ENCODE measurements around the gene MAGI2. TPM values are rescaled to one million over a fixed set of nuclear protein-coding genes. Genes with fewer than 3 reads are reported as not detected.

Gene MAGI2
- total RNA-seq, 1 experiment from 2014 or later, result 0.52 TPM

- Mint-ChIP-seq H3K27me3 (ENCODE audit: unreplicated experiment) (no peaks in the 10 kb centered on the region), H3K9me3 (ENCODE audit: low read depth, unreplicated experiment) (no peaks in the 10 kb centered on the region), H3K4me3 (ENCODE audit: low read depth, unreplicated experiment) (peak overlapping the region; percentile 75), H3K4me1 (ENCODE audit: low read depth, unreplicated experiment) (peaks cover 9% of the 10 kb centered on the region), H3K27ac (ENCODE audit: unreplicated experiment) (peak overlapping the region; percentile 57), H3K36me3 (ENCODE audit: insufficient read depth, unreplicated experiment) (peaks cover 6% of the 10 kb centered on the region)
- CTCF ChIA-PET, result interaction anchor here (1.4 kb wide), 1 partner anchor 8 kb away, joined by 3 read pairs; no protein-coding TSS in a partner anchor
- no peak for DNase-seq
- intact Hi-C loops (cut with micrococcal nuclease; ENCODE audit: unreplicated experiment), result no loop called here
- no peak for TF ChIP-seq CTCF (IDR thresholded peaks at IDR 0.05; ENCODE audit: unreplicated experiment)
- no TSS peak for BruUV-seq (replicated peaks)
These were observed 682.8 kb downstream of the MAGI2 start for GRCh38 chr7:78770422-78771410.

DNA sequence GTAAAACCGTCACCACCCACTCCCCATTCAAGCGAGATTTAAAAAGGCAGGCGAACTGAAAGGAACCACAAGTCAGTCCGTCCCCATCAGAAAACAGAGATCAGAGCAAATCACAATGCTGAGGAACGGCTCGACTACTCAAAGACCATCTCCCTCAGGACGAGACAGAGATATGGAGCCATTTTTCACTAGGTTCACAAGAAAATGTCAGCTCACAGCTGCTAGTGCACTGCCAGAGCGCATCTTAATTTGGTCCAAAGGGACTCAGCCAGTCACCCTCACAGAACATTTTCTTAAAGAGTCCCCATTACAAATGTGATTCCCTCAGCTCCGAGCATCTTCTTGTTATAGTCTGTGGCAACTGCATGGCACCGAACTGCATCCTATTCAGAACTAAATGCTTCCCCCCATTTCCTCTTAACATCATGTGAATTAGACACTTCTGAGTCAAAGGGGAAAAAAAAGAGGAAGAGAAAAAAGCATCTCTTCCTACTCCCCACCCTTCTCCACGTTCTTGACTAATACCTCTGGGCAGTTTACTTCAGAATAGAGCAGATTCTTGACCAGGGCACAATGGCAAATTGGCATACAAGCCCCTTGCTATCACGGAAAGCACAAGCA, 683.9 kb downstream of the MAGI2 start:
- Mint-ChIP-seq H3K27ac (ENCODE audit: unreplicated experiment) (no peak overlapping the region), H3K4me3 (ENCODE audit: low read depth, unreplicated experiment) (no peak overlapping the region), H3K27me3 (ENCODE audit: unreplicated experiment) (no peaks in the 10 kb centered on the region), H3K36me3 (ENCODE audit: insufficient read depth, unreplicated experiment) (peaks cover 6% of the 10 kb centered on the region), H3K9me3 (ENCODE audit: low read depth, unreplicated experiment) (no peaks in the 10 kb centered on the region), H3K4me1 (ENCODE audit: low read depth, unreplicated experiment) (peaks cover 9% of the 10 kb centered on the region)
- no TSS peak for BruUV-seq (replicated peaks)
- no peak for DNase-seq
- CTCF ChIA-PET, result no interaction called here
- intact Hi-C loops (cut with micrococcal nuclease; ENCODE audit: unreplicated experiment), result no loop called here
- TF ChIP-seq CTCF (IDR thresholded peaks at IDR 0.05; ENCODE audit: unreplicated experiment), result no peak

- BruUV-seq (replicated peaks), result no TSS peak
- no peak for TF ChIP-seq CTCF (IDR thresholded peaks at IDR 0.05; ENCODE audit: unreplicated experiment)
- peaks cover 6% of the 10 kb centered on the region for H3K36me3 Mint-ChIP-seq (ENCODE audit: insufficient read depth, unreplicated experiment)
- intact Hi-C loops (cut with micrococcal nuclease; ENCODE audit: unreplicated experiment), result no loop called here
- CTCF ChIA-PET, result no interaction called here
- H3K27ac Mint-ChIP-seq (ENCODE audit: unreplicated experiment), result no peak overlapping the region
- no peak overlapping the region for H3K4me3 Mint-ChIP-seq (ENCODE audit: low read depth, unreplicated experiment)
- DNase-seq, result no peak
- no peaks in the 10 kb centered on the region for H3K27me3 Mint-ChIP-seq (ENCODE audit: unreplicated experiment)
- peaks cover 9% of the 10 kb centered on the region for H3K4me1 Mint-ChIP-seq (ENCODE audit: low read depth, unreplicated experiment)
- no peaks in the 10 kb centered on the region for H3K9me3 Mint-ChIP-seq (ENCODE audit: low read depth, unreplicated experiment)
These were observed 684.6 kb downstream of the MAGI2 start for GRCh38 chr7:78768859-78769258.

DNA sequence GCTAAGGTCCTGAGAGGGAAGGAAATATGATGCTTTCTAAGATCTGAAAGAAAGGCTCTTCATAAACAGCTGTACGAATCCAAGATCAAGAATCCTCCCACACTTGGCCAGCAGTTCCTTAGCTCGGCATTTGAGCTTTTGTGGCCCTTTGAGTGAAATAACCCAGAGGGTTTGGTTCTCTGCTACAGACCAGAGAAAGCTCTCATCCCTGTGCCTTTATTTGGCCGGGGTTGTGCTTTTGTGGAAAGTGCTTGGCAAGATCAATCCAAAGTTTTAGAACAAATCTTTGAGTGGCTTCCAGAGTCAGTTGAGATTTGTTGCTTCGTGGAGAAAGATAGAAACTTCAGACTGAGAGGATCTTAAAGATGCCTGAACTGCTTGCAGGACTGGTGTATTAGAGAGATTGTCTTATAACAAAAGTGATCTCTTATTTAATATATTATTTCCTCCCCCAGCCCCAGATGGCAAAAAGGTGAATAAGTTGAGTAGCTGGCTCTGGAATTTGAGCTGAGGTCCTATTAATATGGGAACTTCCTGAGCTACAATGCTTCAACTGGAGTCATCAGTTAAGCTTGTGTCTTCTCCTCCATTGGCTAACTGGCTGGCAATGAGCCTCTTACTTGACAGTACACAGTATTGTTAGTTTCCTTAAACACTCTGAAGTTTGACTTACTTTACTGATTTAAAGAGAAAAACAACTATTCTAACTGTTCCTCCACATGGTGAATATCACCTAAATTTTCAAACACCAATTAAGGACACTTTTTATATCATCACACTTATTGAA, 687.3 kb downstream of the MAGI2 start:
- DNase-seq, result no peak
- Mint-ChIP-seq H3K9me3 (ENCODE audit: low read depth, unreplicated experiment) (no peaks in the 10 kb centered on the region), H3K27me3 (ENCODE audit: unreplicated experiment) (no peaks in the 10 kb centered on the region), H3K4me1 (ENCODE audit: low read depth, unreplicated experiment) (peaks cover 5% of the 10 kb centered on the region), H3K36me3 (ENCODE audit: insufficient read depth, unreplicated experiment) (peaks cover 4% of the 10 kb centered on the region), H3K27ac (ENCODE audit: unreplicated experiment) (no peak overlapping the region), H3K4me3 (ENCODE audit: low read depth, unreplicated experiment) (no peak overlapping the region)
- no peak for TF ChIP-seq CTCF (IDR thresholded peaks at IDR 0.05; ENCODE audit: unreplicated experiment)
- intact Hi-C loops (cut with micrococcal nuclease; ENCODE audit: unreplicated experiment), result no loop called here
- CTCF ChIA-PET, result no interaction called here
- BruUV-seq (replicated peaks), result no TSS peak
